ENCODE data around the gene SPRING1. TPM values are rescaled to one million over a fixed set of nuclear protein-coding genes. Genes with fewer than 3 reads are reported as not detected.

SPRING1 gene
- polyA plus RNA-seq, 2 of the 4 experiments (the other 2 are of a cell fraction) = 11.2 to 17.4 TPM

DNA sequence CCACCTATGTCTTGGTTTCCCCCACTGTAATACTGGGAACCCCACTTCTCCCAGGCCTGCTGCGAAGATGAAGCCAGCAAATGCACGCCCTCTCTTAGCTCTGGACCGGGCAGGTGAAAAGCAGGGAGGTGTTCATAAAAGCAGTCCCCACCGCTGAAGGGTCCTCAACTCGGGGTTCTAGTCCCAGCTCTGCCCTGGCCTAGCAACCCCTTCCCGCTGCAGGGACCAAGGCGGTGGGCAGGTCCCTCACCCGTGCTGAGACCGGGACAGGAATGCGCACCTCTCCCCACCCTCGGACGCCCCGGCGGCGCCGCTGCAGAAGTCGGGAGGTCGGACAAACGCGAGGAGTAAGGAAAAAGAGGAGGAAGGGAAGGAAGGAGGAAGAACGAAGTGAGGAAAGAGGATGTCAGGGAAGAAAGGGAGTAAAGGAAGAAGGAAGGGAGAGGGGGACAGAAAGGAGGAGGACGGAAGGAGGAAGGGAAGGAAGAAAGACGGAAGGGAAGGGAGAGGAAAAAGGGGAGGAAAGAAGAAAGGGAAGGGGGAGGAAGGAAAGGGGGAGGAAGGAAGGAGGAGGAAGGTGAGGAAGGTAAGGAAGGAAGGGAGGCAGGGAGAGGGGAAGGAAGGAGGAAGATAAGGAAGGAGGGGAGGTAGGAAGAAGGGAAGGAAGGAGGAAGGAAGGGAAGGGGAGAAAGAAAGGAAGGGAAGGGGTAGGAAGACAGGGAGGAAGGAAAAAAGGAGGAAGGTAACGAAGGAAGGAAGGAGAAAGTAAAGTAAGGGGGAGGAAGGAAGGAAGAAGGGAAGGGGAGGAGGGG is 701 bp downstream of the SPRING1 start:
- peaks cover 13% of the 10 kb centered on the region; the same call in 2 of the 3 replicates for H3K4me1 ChIP-seq
- 2% methylated on average over 23 of the region's 24 CpGs for WGBS (ENCODE audit: missing lambda C conversion rate)
- ATAC-seq (0 out of 6 replicates have a peak, but pooled peaks of 1 of the 2 experiments have one; percentile 20), FAIRE-seq (no peak), DNase-seq (ENCODE audit: low read depth in 1 of 2, low spot score in 1 of 2) (peak in 1 of 2 experiments; percentile 43)
- no peak for TF ChIP-seq ZC3H11A (IDR thresholded peaks at IDR 0.05)
- no peak for TF ChIP-seq HOXA7 (CRISPR knock-in tag; IDR thresholded peaks at IDR 0.05)
- TF ChIP-seq GATA3 (IDR thresholded peaks at IDR 0.05; ENCODE audit: borderline replicate concordance) = no peak
- TF ChIP-seq EHF (CRISPR knock-in tag; IDR thresholded peaks at IDR 0.05) = no peak
- no peak for TF ChIP-seq SREBF2 (IDR thresholded peaks at IDR 0.05)
- TF ChIP-seq TFCP2L1 (CRISPR knock-in tag; IDR thresholded peaks at IDR 0.05) = no peak
- TF ChIP-seq ZFP36 (IDR thresholded peaks at IDR 0.05; ENCODE audit: borderline replicate concordance, partially characterized antibody) = no peak
- TF ChIP-seq NFE2L2 (conservative IDR thresholded peaks at IDR 0.05; ENCODE audit: low read length) = no peak
- TF ChIP-seq, protein P1, sequence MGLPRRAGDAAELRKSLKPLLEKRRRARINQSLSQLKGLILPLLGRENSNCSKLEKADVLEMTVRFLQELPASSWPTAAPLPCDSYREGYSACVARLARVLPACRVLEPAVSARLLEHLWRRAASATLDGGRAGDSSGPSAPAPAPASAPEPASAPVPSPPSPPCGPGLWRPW (IDR thresholded peaks at IDR 0.05) = no peak
- H3K4me3 ChIP-seq = peak overlapping the region; percentile 64
- POLR2A ChIA-PET = interaction anchor here (0.6 kb wide), 1 partner anchor 124 kb away, joined by 3 read pairs; no protein-coding TSS in a partner anchor
- no peaks in the 10 kb centered on the region for H3K9me3 ChIP-seq
- peak overlapping the region; percentile 65 to 92 for H3K27ac ChIP-seq
- CTCF ChIA-PET = interaction anchor here (1.7 kb wide), 1 partner anchor 145 kb away, joined by 5 read pairs; no protein-coding TSS in a partner anchor
- H3K4me2 ChIP-seq = peak overlapping the region; percentile 84

DNA sequence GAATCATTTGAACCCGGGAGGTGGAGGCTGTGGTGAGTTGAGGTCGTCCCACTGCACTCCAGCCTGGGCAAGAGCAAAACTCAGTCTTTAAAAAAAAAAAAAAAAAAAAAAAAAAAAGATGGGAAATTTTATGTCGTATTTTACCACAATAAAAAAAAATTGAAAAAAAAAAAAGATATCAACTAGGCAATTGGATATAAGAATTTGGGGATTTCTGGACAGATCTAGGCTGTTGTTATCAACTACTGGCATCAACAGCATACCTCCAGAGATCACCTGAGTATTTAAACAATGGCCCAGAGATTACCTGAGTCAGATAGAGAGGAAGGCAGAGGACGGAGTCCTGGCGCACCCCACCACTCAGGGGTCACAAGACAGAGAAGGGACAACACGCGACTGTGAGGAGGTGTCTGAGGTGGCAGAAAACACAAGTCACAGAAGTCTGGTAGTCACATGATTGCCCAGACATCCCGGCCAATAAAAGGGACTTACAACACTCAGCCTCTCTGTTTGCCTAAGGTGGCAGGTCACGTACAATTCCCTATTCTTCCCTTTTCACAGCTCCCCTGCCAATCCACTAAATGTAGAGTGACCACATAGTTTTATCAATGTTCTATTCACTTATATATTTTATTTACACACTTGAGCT is 1.8 kb downstream of the SPRING1 start:
- H3K4me2 ChIP-seq = peak overlapping the region; percentile 84
- DNase-seq (ENCODE audit: low read depth in 1 of 2, low spot score in 1 of 2) (peak in 1 of 2 experiments; percentile 17), FAIRE-seq (no peak), ATAC-seq (no peak)
- no peak overlapping the region; a peak in 1 of 6 replicates for H3K27ac ChIP-seq
- H3K9me3 ChIP-seq = no peaks in the 10 kb centered on the region
- 80% methylated on average over 9 of the region's 9 CpGs for WGBS (ENCODE audit: missing lambda C conversion rate)
- peaks cover 13% of the 10 kb centered on the region; the same call in 2 of the 3 replicates for H3K4me1 ChIP-seq
- ChIA-PET POLR2A (no interaction called here), CTCF (interaction anchor here (1.7 kb wide), 1 partner anchor 146 kb away, joined by 5 read pairs; no protein-coding TSS in a partner anchor)
- TF ChIP-seq KDM1A (IDR thresholded peaks at IDR 0.05; ENCODE audit: low read depth) (no peak), RFX5 (IDR thresholded peaks at IDR 0.05) (no peak), CEBPB (IDR thresholded peaks at IDR 0.05) (no peak), SREBF2 (IDR thresholded peaks at IDR 0.05) (no peak), RNF2 (IDR thresholded peaks at IDR 0.05; ENCODE audit: borderline replicate concordance, low read depth) (no peak), RARB (CRISPR knock-in tag; IDR thresholded peaks at IDR 0.05) (no peak), HOXB13 (CRISPR knock-in tag; IDR thresholded peaks at IDR 0.05; ENCODE audit: low read depth) (no peak), PHF8 (IDR thresholded peaks at IDR 0.05; ENCODE audit: borderline replicate concordance, low read depth) (no peak)
- TF ChIP-seq, protein P2, sequence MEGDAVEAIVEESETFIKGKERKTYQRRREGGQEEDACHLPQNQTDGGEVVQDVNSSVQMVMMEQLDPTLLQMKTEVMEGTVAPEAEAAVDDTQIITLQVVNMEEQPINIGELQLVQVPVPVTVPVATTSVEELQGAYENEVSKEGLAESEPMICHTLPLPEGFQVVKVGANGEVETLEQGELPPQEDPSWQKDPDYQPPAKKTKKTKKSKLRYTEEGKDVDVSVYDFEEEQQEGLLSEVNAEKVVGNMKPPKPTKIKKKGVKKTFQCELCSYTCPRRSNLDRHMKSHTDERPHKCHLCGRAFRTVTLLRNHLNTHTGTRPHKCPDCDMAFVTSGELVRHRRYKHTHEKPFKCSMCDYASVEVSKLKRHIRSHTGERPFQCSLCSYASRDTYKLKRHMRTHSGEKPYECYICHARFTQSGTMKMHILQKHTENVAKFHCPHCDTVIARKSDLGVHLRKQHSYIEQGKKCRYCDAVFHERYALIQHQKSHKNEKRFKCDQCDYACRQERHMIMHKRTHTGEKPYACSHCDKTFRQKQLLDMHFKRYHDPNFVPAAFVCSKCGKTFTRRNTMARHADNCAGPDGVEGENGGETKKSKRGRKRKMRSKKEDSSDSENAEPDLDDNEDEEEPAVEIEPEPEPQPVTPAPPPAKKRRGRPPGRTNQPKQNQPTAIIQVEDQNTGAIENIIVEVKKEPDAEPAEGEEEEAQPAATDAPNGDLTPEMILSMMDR (IDR thresholded peaks at IDR 0.05) = no peak
- H3K4me3 ChIP-seq = peak overlapping the region; percentile 64; the same call in 2 of the 3 replicates

DNA sequence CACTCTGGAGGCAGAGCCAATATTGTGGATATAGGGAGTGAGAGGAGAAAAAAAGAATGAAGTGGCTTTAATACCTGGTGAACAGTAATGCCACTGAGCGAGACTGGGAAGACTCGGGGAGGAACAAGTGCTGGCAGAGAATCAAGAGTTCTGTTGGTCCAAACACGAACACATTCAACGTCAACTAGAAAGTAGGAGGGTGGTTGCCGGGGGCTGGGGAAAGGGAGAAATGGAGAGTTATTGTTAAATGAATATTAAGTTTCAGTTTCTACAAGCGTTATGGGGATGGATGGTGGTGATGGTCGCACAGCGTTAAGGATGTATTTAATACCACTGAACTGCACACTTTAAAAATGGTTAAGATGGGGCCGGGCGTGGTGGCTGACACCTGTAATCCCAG is 2.8 kb downstream of the SPRING1 start:
- H3K4me1 ChIP-seq = peaks cover 13% of the 10 kb centered on the region; the same call in 2 of the 3 replicates
- no peak for DNase-seq (ENCODE audit: low read depth in 1 of 2, low spot score in 1 of 2)
- ATAC-seq = no peak
- WGBS (ENCODE audit: missing lambda C conversion rate) = 93% methylated on average over 10 of the region's 10 CpGs
- no peak overlapping the region for H3K4me2 ChIP-seq
- ChIA-PET POLR2A (no interaction called here), CTCF (no interaction called here)
- no peak for FAIRE-seq
- no peak overlapping the region for H3K27ac ChIP-seq
- no peak overlapping the region for H3K4me3 ChIP-seq
- H3K9me3 ChIP-seq = no peaks in the 10 kb centered on the region
- TF ChIP-seq POLR2AphosphoS2 (conservative IDR thresholded peaks at IDR 0.05; ENCODE audit: low read length) (no peak), MAFK (IDR thresholded peaks at IDR 0.05; ENCODE audit: partially characterized antibody) (no peak), HOXB5 (CRISPR knock-in tag; IDR thresholded peaks at IDR 0.05) (no peak), CBX8 (IDR thresholded peaks at IDR 0.05) (no peak), CBX2 (IDR thresholded peaks at IDR 0.05; ENCODE audit: borderline replicate concordance, low read depth) (no peak), KDM5A (IDR thresholded peaks at IDR 0.05) (no peak), HDAC2 (IDR thresholded peaks at IDR 0.05) (no peak), MAZ (IDR thresholded peaks at IDR 0.05; ENCODE audit: borderline replicate concordance, low read depth, low read length) (no peak), TP53 (CRISPR knock-in tag; IDR thresholded peaks at IDR 0.05) (no peak), BHLHE40 (IDR thresholded peaks at IDR 0.05; ENCODE audit: low read depth, low read length) (no peak)
- TF ChIP-seq, protein P2 (IDR thresholded peaks at IDR 0.05) = no peak
- TF ChIP-seq, protein P3, sequence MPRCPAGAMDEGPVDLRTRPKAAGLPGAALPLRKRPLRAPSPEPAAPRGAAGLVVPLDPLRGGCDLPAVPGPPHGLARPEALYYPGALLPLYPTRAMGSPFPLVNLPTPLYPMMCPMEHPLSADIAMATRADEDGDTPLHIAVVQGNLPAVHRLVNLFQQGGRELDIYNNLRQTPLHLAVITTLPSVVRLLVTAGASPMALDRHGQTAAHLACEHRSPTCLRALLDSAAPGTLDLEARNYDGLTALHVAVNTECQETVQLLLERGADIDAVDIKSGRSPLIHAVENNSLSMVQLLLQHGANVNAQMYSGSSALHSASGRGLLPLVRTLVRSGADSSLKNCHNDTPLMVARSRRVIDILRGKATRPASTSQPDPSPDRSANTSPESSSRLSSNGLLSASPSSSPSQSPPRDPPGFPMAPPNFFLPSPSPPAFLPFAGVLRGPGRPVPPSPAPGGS (IDR thresholded peaks at IDR 0.05) = no peak
